ENCODE measurements around the gene ZFYVE28. TPM values are rescaled to one million over a fixed set of nuclear protein-coding genes. Genes with fewer than 3 reads are reported as not detected.

The ZFYVE28 gene
- total RNA-seq, 1 experiment from 2014 or later: 0.82 TPM

GRCh38 chr4:2416564-2417225, 1.8 kb downstream of the ZFYVE28 start:
- H3K36me3 Mint-ChIP-seq (ENCODE audit: insufficient read depth, unreplicated experiment): no peaks in the 10 kb centered on the region
- peaks cover 29% of the 10 kb centered on the region for H3K27me3 Mint-ChIP-seq (ENCODE audit: insufficient read depth, unreplicated experiment)
- no peaks in the 10 kb centered on the region; the same call in 1 of the 2 replicates for H3K27me3 ChIP-seq (replicated peaks; ENCODE audit: control insufficient read depth, insufficient read depth, low read length)
- H3K4me1 Mint-ChIP-seq (ENCODE audit: low read depth, unreplicated experiment): peaks cover 21% of the 10 kb centered on the region
- no peaks in the 10 kb centered on the region for H3K9me3 Mint-ChIP-seq (ENCODE audit: unreplicated experiment)
- peak overlapping the region; percentile 51 for H3K4me3 ChIP-seq (ENCODE audit: low read depth, low read length)
- no peak overlapping the region for H3K4me3 Mint-ChIP-seq (ENCODE audit: unreplicated experiment)
- intact Hi-C loops (cut with micrococcal nuclease; ENCODE audit: unreplicated experiment): loop anchor here (5.0 kb wide), 3 partner anchors 46 to 194 kb away; partner anchors contain the start of gene FAM193A
- ChIA-PET POLR2A (no interaction called here), CTCF (no interaction called here)
- H3K27ac Mint-ChIP-seq (ENCODE audit: unreplicated experiment): no peak overlapping the region
- H3K36me3 ChIP-seq (ENCODE audit: control insufficient read depth, insufficient read depth, low read length): no peaks in the 10 kb centered on the region
- BruUV-seq (replicated peaks): no TSS peak
- H3K9me3 ChIP-seq: no peaks in the 10 kb centered on the region
- DNase-seq: peak in 1 of 2 experiments; percentile 23
- no peak for TF ChIP-seq CTCF (IDR thresholded peaks at IDR 0.05; ENCODE audit: insufficient read depth in 1 of 2, low read depth in 1 of 2, low read length in 1 of 2, severe bottlenecking in 1 of 2, unreplicated experiment in 1 of 2)
- peaks cover 36% of the 10 kb centered on the region for H3K4me1 ChIP-seq

GRCh38 chr4:2415881-2416563, 2.4 kb downstream of the ZFYVE28 start:
- Mint-ChIP-seq H3K27ac (ENCODE audit: unreplicated experiment) (no peak overlapping the region), H3K4me1 (ENCODE audit: low read depth, unreplicated experiment) (peaks cover 21% of the 10 kb centered on the region), H3K27me3 (ENCODE audit: insufficient read depth, unreplicated experiment) (peaks cover 29% of the 10 kb centered on the region), H3K4me3 (ENCODE audit: unreplicated experiment) (no peak overlapping the region), H3K9me3 (ENCODE audit: unreplicated experiment) (no peaks in the 10 kb centered on the region), H3K36me3 (ENCODE audit: insufficient read depth, unreplicated experiment) (no peaks in the 10 kb centered on the region)
- POLR2A ChIA-PET: no interaction called here
- no peak for DNase-seq
- Histone ChIP-seq H3K27me3 (replicated peaks; ENCODE audit: control insufficient read depth, insufficient read depth, low read length) (no peaks in the 10 kb centered on the region; the same call in 1 of the 2 replicates), H3K4me1 (peaks cover 37% of the 10 kb centered on the region), H3K36me3 (ENCODE audit: control insufficient read depth, insufficient read depth, low read length) (no peaks in the 10 kb centered on the region), H3K4me3 (ENCODE audit: low read depth, low read length) (no peak overlapping the region), H3K9me3 (no peaks in the 10 kb centered on the region)
- intact Hi-C loops (cut with micrococcal nuclease; ENCODE audit: unreplicated experiment): loop anchor here (5.0 kb wide), 3 partner anchors 46 to 194 kb away; partner anchors contain the start of gene FAM193A
- CTCF ChIA-PET: no interaction called here
- no TSS peak for BruUV-seq (replicated peaks)
- TF ChIP-seq CTCF (IDR thresholded peaks at IDR 0.05; ENCODE audit: insufficient read depth in 1 of 2, low read depth in 1 of 2, low read length in 1 of 2, severe bottlenecking in 1 of 2, unreplicated experiment in 1 of 2): no peak

- Histone ChIP-seq H3K4me3 (ENCODE audit: low read depth, low read length) (no peak overlapping the region), H3K27me3 (replicated peaks; ENCODE audit: control insufficient read depth, insufficient read depth, low read length) (no peaks in the 10 kb centered on the region; the same call in 1 of the 2 replicates), H3K9me3 (no peaks in the 10 kb centered on the region), H3K36me3 (ENCODE audit: control insufficient read depth, insufficient read depth, low read length) (no peaks in the 10 kb centered on the region), H3K4me1 (peaks cover 37% of the 10 kb centered on the region)
- Mint-ChIP-seq H3K27me3 (ENCODE audit: insufficient read depth, unreplicated experiment) (peaks cover 23% of the 10 kb centered on the region), H3K27ac (ENCODE audit: unreplicated experiment) (no peak overlapping the region), H3K4me1 (ENCODE audit: low read depth, unreplicated experiment) (peaks cover 16% of the 10 kb centered on the region), H3K36me3 (ENCODE audit: insufficient read depth, unreplicated experiment) (no peaks in the 10 kb centered on the region), H3K9me3 (ENCODE audit: unreplicated experiment) (no peaks in the 10 kb centered on the region), H3K4me3 (ENCODE audit: unreplicated experiment) (no peak overlapping the region)
- CTCF ChIA-PET: no interaction called here
- TF ChIP-seq CTCF (IDR thresholded peaks at IDR 0.05; ENCODE audit: insufficient read depth in 1 of 2, low read depth in 1 of 2, low read length in 1 of 2, severe bottlenecking in 1 of 2, unreplicated experiment in 1 of 2): no peak
- no peak for DNase-seq
- POLR2A ChIA-PET: no interaction called here
- BruUV-seq (replicated peaks): no TSS peak
- intact Hi-C loops (cut with micrococcal nuclease; ENCODE audit: unreplicated experiment): loop anchor here (5.0 kb wide), 3 partner anchors 47 to 193 kb away; partner anchors contain the start of gene FAM193A
These were observed 3.2 kb downstream of the ZFYVE28 start for GRCh38 chr4:2415213-2415612.

All from Caco-2 (cell line).